Measurements from ENCODE around the gene REN.

REN gene

GRCh38 chr1:204151552-204152309 lies 14.4 kb downstream of the REN start, which contains the start of gene ETNK2:
Gene ETNK2 (minus strand): TSS chr1:204152044. CDS start chr1:204151852, 192 bp downstream.
- H3K4me1 Mint-ChIP-seq (ENCODE audit: low read depth) = peaks cover 6% of the 10 kb centered on the region
- H3K27ac Mint-ChIP-seq = no peak within 1 kb of the TSS
- H3K27me3 Mint-ChIP-seq = no peaks in the 10 kb centered on the region
- H3K9me3 Mint-ChIP-seq = no peaks in the 10 kb centered on the region
- H3K4me3 Mint-ChIP-seq = peak within 1 kb of the TSS; percentile 67
- H3K36me3 Mint-ChIP-seq (ENCODE audit: low read depth) = no peaks in the 10 kb centered on the region

- H3K36me3 Mint-ChIP-seq (ENCODE audit: low read depth) = no peaks in the 10 kb centered on the region
- no peaks in the 10 kb centered on the region for H3K9me3 Mint-ChIP-seq
- peaks cover 6% of the 10 kb centered on the region for H3K4me1 Mint-ChIP-seq (ENCODE audit: low read depth)
- no peaks in the 10 kb centered on the region for H3K27me3 Mint-ChIP-seq
- peak overlapping the region; percentile 2 for H3K4me3 Mint-ChIP-seq
- no peak overlapping the region for H3K27ac Mint-ChIP-seq
Observed at GRCh38 chr1:204150702-204151551, 15.2 kb downstream of the REN start.

GRCh38 chr1:204149635-204150565 lies 16.2 kb downstream of the REN start:
- peaks cover 6% of the 10 kb centered on the region for H3K4me1 Mint-ChIP-seq (ENCODE audit: low read depth)
- no peaks in the 10 kb centered on the region for H3K36me3 Mint-ChIP-seq (ENCODE audit: low read depth)
- no peak overlapping the region for H3K4me3 Mint-ChIP-seq
- no peaks in the 10 kb centered on the region for H3K9me3 Mint-ChIP-seq
- no peaks in the 10 kb centered on the region for H3K27me3 Mint-ChIP-seq
- H3K27ac Mint-ChIP-seq = no peak overlapping the region

GRCh38 chr1:204149107-204149506 lies 17.0 kb downstream of the REN start:
- Mint-ChIP-seq H3K4me3 (no peak overlapping the region), H3K4me1 (ENCODE audit: low read depth) (peaks cover 6% of the 10 kb centered on the region), H3K36me3 (ENCODE audit: low read depth) (no peaks in the 10 kb centered on the region), H3K27me3 (peaks cover 3% of the 10 kb centered on the region), H3K27ac (no peak overlapping the region), H3K9me3 (no peaks in the 10 kb centered on the region)

- Mint-ChIP-seq H3K9me3 (no peaks in the 10 kb centered on the region), H3K4me1 (ENCODE audit: low read depth) (peaks cover 6% of the 10 kb centered on the region), H3K4me3 (no peak overlapping the region), H3K36me3 (ENCODE audit: low read depth) (no peaks in the 10 kb centered on the region), H3K27me3 (peaks cover 3% of the 10 kb centered on the region), H3K27ac (no peak overlapping the region)
Observed at GRCh38 chr1:204147406-204148383, 18.4 kb downstream of the REN start.

- Mint-ChIP-seq H3K4me3 (no peak overlapping the region), H3K36me3 (ENCODE audit: low read depth) (no peaks in the 10 kb centered on the region), H3K27ac (no peak overlapping the region), H3K27me3 (peaks cover 3% of the 10 kb centered on the region), H3K9me3 (no peaks in the 10 kb centered on the region), H3K4me1 (ENCODE audit: low read depth) (no peaks in the 10 kb centered on the region)
Observed at GRCh38 chr1:204146965-204147364, 19.2 kb downstream of the REN start.

GRCh38 chr1:204146309-204146708 lies 19.8 kb downstream of the REN start:
- H3K27me3 Mint-ChIP-seq = peaks cover 3% of the 10 kb centered on the region
- H3K4me3 Mint-ChIP-seq = no peak overlapping the region
- H3K4me1 Mint-ChIP-seq (ENCODE audit: low read depth) = no peaks in the 10 kb centered on the region
- no peaks in the 10 kb centered on the region for H3K36me3 Mint-ChIP-seq (ENCODE audit: low read depth)
- no peaks in the 10 kb centered on the region for H3K9me3 Mint-ChIP-seq
- no peak overlapping the region for H3K27ac Mint-ChIP-seq

- H3K9me3 Mint-ChIP-seq = no peaks in the 10 kb centered on the region
- no peak overlapping the region for H3K27ac Mint-ChIP-seq
- no peaks in the 10 kb centered on the region for H3K4me1 Mint-ChIP-seq (ENCODE audit: low read depth)
- no peaks in the 10 kb centered on the region for H3K36me3 Mint-ChIP-seq (ENCODE audit: low read depth)
- peaks cover 3% of the 10 kb centered on the region for H3K27me3 Mint-ChIP-seq
- H3K4me3 Mint-ChIP-seq = no peak overlapping the region
Observed at GRCh38 chr1:204145033-204145504, 21.1 kb downstream of the REN start.

- H3K9me3 Mint-ChIP-seq = no peaks in the 10 kb centered on the region
- no peak overlapping the region for H3K4me3 Mint-ChIP-seq
- H3K27ac Mint-ChIP-seq = no peak overlapping the region
- H3K27me3 Mint-ChIP-seq = peaks cover 3% of the 10 kb centered on the region
- H3K36me3 Mint-ChIP-seq (ENCODE audit: low read depth) = no peaks in the 10 kb centered on the region
- H3K4me1 Mint-ChIP-seq (ENCODE audit: low read depth) = no peaks in the 10 kb centered on the region
Observed at GRCh38 chr1:204143276-204144041, 22.7 kb downstream of the REN start.

- H3K27me3 Mint-ChIP-seq = peaks cover 3% of the 10 kb centered on the region
- no peaks in the 10 kb centered on the region for H3K4me1 Mint-ChIP-seq (ENCODE audit: low read depth)
- no peaks in the 10 kb centered on the region for H3K9me3 Mint-ChIP-seq
- no peak overlapping the region for H3K27ac Mint-ChIP-seq
- H3K4me3 Mint-ChIP-seq = no peak overlapping the region
- no peaks in the 10 kb centered on the region for H3K36me3 Mint-ChIP-seq (ENCODE audit: low read depth)
Observed at GRCh38 chr1:204142032-204142974, 23.8 kb downstream of the REN start.

GRCh38 chr1:204141131-204141530 lies 25.0 kb downstream of the REN start:
- Mint-ChIP-seq H3K4me3 (no peak overlapping the region), H3K27me3 (peaks cover 3% of the 10 kb centered on the region), H3K27ac (no peak overlapping the region), H3K4me1 (ENCODE audit: low read depth) (no peaks in the 10 kb centered on the region), H3K36me3 (ENCODE audit: low read depth) (no peaks in the 10 kb centered on the region), H3K9me3 (no peaks in the 10 kb centered on the region)

GRCh38 chr1:204139952-204140351 lies 26.2 kb downstream of the REN start:
- H3K27ac Mint-ChIP-seq = no peak overlapping the region
- H3K27me3 Mint-ChIP-seq = peaks cover 3% of the 10 kb centered on the region
- no peaks in the 10 kb centered on the region for H3K4me1 Mint-ChIP-seq (ENCODE audit: low read depth)
- H3K4me3 Mint-ChIP-seq = no peak overlapping the region
- no peaks in the 10 kb centered on the region for H3K36me3 Mint-ChIP-seq (ENCODE audit: low read depth)
- H3K9me3 Mint-ChIP-seq = no peaks in the 10 kb centered on the region

Measured in stimulated activated naive CD8-positive, alpha-beta T cell treated with anti-CD3 and anti-CD28 coated beads, Interleukin-15, Interleukin-2, amounts not matched to agents 100 ng/mL and 50 ng/mL, for 24 hours (primary cell).